AG10803 (cell line): Measurements from ENCODE around the gene GAL.

Source experiments
- DNase-seq: peaks from one replicate; pipeline ENCODE4 v3.0.0; 2010; ENCODE audit warnings: low read depth
- H3K4me3 ChIP-seq: 2 replicates; pipeline ENCODE4 v1.5.1; 2011; ENCODE audit warnings: mild to moderate bottlenecking, low read length, control low read depth
- TF ChIP-seq, protein P1 (sequence below): conservative IDR thresholded peaks from 2 replicates; pipeline ENCODE4 v1.5.1; 2011; ENCODE audit warnings: mild to moderate bottlenecking, low read length, control low read depth, inconsistent platforms

The GAL gene

DNA sequence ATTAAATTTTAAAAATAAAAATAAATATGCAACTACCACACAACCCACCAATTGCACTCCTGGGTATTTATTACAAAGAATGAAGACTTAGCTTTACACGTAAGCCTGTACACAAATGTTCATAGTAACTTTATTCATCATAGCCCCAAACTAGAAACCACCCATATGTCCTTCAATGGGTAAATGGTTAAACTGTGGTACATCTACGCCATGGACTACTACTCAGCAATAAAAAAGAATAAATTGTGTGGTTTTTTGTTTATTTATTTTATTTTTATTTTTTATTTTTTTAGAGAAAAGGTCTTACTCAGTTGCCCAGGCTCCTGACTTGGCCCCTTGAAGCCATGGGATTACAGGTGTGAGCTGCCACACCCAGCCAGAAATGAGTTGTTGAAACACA is 14.6 kb downstream of the GAL start:
- no peak for DNase-seq
- H3K4me3 ChIP-seq: no peak overlapping the region
- TF ChIP-seq, protein P1, sequence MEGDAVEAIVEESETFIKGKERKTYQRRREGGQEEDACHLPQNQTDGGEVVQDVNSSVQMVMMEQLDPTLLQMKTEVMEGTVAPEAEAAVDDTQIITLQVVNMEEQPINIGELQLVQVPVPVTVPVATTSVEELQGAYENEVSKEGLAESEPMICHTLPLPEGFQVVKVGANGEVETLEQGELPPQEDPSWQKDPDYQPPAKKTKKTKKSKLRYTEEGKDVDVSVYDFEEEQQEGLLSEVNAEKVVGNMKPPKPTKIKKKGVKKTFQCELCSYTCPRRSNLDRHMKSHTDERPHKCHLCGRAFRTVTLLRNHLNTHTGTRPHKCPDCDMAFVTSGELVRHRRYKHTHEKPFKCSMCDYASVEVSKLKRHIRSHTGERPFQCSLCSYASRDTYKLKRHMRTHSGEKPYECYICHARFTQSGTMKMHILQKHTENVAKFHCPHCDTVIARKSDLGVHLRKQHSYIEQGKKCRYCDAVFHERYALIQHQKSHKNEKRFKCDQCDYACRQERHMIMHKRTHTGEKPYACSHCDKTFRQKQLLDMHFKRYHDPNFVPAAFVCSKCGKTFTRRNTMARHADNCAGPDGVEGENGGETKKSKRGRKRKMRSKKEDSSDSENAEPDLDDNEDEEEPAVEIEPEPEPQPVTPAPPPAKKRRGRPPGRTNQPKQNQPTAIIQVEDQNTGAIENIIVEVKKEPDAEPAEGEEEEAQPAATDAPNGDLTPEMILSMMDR: no peak

DNA sequence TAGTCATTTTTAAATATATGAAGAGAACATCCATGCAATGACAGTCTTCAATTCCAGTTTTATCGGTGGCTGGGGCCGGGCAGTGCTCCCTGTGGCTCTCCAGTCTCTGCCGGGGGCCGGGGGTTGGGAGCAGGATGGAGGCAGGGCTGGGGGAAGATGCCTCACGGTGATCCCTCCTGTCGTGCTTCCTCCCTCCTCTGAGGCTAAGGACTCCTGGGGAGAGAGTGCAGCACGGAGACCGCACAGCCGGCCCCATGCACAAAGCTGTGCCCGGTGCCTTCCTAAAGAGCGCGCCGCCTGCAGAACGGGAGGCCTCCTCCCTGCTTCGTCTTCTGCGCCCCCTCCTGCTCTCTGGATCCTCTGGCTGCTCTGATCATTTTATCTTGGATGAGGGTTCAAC is 20.5 kb downstream of the GAL start:
- no peak for DNase-seq
- TF ChIP-seq, protein P1: no peak

DNA sequence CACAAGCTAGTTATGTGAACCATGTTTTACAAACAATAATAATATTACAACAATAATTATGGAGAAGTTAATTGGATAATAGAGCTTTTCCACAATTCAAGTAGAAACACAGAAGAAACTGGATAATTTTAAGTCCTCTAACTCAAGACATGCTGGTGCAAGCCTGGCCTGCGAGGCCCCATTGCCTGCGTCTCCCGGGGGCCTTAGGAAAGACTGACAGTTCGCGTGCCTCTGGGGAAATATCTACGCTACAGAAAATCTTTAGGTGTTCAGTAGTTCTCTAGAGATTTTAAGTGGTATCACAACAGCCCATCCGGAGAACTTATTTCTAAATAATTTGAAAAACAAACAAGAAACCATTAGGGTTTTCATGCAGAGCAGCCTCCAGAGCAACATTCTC is 23.2 kb downstream of the GAL start:
- TF ChIP-seq, protein P1: no peak
- DNase-seq: no peak
- no peak overlapping the region for H3K4me3 ChIP-seq

More for the DNA sequence above, 20.5 kb downstream of the GAL start:
- no peak overlapping the region for H3K4me3 ChIP-seq

DNA sequence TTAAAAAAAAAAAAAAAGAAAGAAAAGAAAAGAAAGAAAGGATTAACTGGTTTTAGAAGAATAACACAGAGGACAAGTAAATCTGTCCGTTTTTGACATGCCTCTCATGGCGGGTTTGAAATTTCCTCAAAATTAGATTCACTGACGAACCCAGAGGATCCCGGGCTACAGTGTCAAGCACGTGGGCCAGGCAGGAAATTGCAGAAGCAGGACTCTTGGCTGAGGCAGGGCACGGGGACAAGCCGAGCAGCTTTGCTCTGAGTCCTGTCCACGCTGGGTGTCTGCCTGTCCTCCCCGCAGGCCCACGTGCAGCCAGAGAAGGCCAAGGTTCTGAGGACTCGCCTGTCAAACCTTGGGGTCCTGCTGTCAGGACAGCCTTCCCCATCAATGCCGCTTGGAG is 24.7 kb downstream of the GAL start:
- TF ChIP-seq, protein P1: no peak
- H3K4me3 ChIP-seq: no peak overlapping the region
- no peak for DNase-seq

DNA sequence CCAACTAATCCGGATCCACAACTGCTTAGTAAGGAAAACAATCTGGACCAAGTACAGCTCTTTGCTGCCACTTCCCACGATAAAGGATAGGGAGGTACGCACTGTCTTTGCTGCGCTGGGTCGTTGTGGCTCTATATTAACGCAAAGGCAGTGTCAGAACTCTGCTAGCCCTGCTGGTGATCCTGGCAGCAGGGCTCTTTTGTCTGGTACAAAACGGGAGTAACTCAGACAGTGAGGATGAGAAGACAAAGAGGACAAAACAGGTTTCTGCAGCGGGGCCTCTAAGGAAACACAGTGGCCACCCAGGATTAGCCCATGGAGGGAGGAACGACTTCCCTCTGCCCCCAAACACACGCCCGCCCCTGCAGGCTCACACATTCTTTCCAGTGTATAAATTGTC is 26.1 kb downstream of the GAL start:
- DNase-seq: no peak
- TF ChIP-seq, protein P1: no peak
- no peak overlapping the region for H3K4me3 ChIP-seq

DNA sequence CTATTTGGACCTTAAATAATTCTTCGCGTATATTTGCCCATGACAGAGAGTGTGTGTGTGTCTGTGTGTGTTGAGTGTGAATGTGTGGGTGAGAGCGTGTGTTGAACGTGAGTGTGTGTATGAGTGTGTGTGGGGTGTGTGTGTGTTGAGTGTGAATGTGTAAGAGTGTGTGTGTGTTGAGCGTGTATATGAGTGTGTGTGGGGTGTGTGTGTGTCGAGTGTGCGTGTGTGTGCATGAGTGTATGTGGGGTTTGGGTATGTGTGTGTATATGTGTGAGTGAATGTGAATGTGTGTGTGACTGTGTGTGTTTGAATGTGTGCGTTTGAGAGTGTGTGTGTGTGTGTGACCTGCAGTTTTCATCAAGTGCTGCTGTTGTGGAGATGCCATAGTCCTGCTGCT is 26.8 kb downstream of the GAL start:
- no peak overlapping the region for H3K4me3 ChIP-seq
- TF ChIP-seq, protein P1: no peak
- DNase-seq: no peak

DNA sequence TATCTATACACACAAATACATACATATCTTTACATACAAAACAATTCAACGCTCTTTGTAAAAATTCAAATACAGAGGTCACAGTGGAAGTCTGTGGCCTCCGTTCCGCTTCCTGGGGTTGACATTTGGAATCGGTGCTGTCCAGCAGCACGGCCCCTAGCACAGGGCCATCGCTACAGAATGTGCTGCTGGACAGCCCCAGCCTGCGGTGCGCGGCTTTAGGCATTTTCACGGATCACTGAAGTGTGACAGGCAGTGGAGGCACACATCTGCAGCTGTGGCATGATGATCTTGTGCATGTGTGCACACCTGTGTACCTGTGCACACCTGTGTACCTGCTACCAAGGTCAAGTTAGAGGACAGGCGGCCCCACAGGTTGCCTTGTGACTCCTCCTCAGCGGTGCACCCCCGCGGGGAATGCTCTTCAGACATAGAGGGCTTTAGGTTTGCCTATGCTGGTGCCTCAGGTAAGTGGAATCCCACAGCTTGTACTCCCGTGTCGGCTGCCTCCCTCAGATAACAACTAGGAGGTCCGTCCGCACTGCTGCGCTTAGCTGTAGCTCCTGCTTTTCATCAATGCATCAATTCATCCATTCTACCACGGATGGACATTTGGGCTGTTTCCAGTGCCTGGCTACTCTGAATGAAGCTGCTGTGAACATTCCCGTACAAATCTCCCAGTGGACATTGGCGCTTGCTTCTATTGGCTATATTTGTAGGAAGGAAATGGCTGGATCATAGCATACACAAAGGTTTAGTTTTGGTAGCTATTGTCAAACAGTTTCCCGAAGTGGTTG is 29.9 kb downstream of the GAL start:
- TF ChIP-seq, protein P1: no peak
- DNase-seq: no peak
- no peak overlapping the region for H3K4me3 ChIP-seq
